ENCODE measurements around the gene ROCK2. TPM values are rescaled to one million over a fixed set of nuclear protein-coding genes. Genes with fewer than 3 reads are reported as not detected.
A peak's percentile ranks its signal among the peaks of the same experiment; 100 is the strongest.

Gene ROCK2
- total and polyA plus RNA-seq, 2 of the 13 experiments (the other 11 are each of a cell fraction or from before 2014, with no cell fraction given): 38.1 to 119 TPM

- TF ChIP-seq REST (IDR thresholded peaks at IDR 0.05; ENCODE audit: borderline replicate concordance in 1 of 2, low read depth in 1 of 2, low read length in 2 of 2): peak in 1 of 2 experiments; percentile 59; a peak in 1 of 4 replicates
- no peak; the same call in 1 of the 2 replicates for TF ChIP-seq ZNF646 (CRISPR knock-in tag; IDR thresholded peaks at IDR 0.05)
- TF ChIP-seq ZNF232 (CRISPR knock-in tag; IDR thresholded peaks at IDR 0.05; ENCODE audit: borderline replicate concordance): peak; percentile 77
- no peak for TF ChIP-seq AKNA (CRISPR knock-in tag; IDR thresholded peaks at IDR 0.05; ENCODE audit: borderline replicate concordance)
- TF ChIP-seq SCMH1 (CRISPR knock-in tag; IDR thresholded peaks at IDR 0.05; ENCODE audit: borderline replicate concordance): no peak
- peak; percentile 60; the same call in 1 of the 2 replicates for TF ChIP-seq NCOR1 (IDR thresholded peaks at IDR 0.05; ENCODE audit: borderline replicate concordance, low read length)
- no peak for TF ChIP-seq ZNF512 (CRISPR knock-in tag; IDR thresholded peaks at IDR 0.05)
- peak; percentile 32; the same call in 1 of the 2 replicates for TF ChIP-seq ZSCAN30 (CRISPR knock-in tag; IDR thresholded peaks at IDR 0.05)
- TF ChIP-seq ZNF615 (CRISPR knock-in tag; IDR thresholded peaks at IDR 0.05; ENCODE audit: borderline replicate concordance): no peak
Measured at GRCh38 chr2:11342551-11343367, 1.7 kb downstream of the ROCK2 start (continued).

Data from HepG2 (cell line).